H9 (cell line): Measurements from ENCODE around the gene ANK2. TPM values are rescaled to one million over a fixed set of nuclear protein-coding genes. Genes with fewer than 3 reads are reported as not detected.

Source experiments
- DNase-seq: peaks from one replicate; pipeline ENCODE4 v3.0.0-alpha.2; 2017
- H2AFZ ChIP-seq: one replicate; pipeline ENCODE4 v1.6.1; 2013; ENCODE audit warnings: mild to moderate bottlenecking, low read length, control low read depth, moderate library complexity
- H2AK5ac ChIP-seq: 2 replicates; pipeline ENCODE4 v1.6.1; 2013; ENCODE audit warnings: low read length, control low read depth, mixed read lengths; ENCODE audit not compliant: insufficient read length
- H2BK120ac ChIP-seq: one replicate; pipeline ENCODE4 v1.6.1; 2013; ENCODE audit warnings: low read depth, mild to moderate bottlenecking, low read length, control low read depth, inconsistent platforms; ENCODE audit not compliant: poor library complexity, severe bottlenecking
- H2BK12ac ChIP-seq: 2 replicates; pipeline ENCODE4 v1.6.1; 2013; ENCODE audit warnings: low read length, control low read depth, mixed read lengths, low read depth; ENCODE audit not compliant: insufficient read length
- H2BK15ac ChIP-seq: 2 replicates; pipeline ENCODE4 v1.6.1; 2013; ENCODE audit warnings: low read depth, low read length, control low read depth
- H2BK20ac ChIP-seq: one replicate; pipeline ENCODE4 v1.6.1; 2013; ENCODE audit warnings: low read depth, mild to moderate bottlenecking, low read length, control low read depth, inconsistent platforms; ENCODE audit not compliant: poor library complexity, severe bottlenecking
- H2BK5ac ChIP-seq: 2 replicates; pipeline ENCODE4 v1.6.1; 2013; ENCODE audit warnings: low read length, control low read depth, mixed read lengths; ENCODE audit not compliant: insufficient read length
- H3K14ac ChIP-seq: 2 replicates; pipeline ENCODE4 v1.6.1; 2013; ENCODE audit warnings: low read length, control low read depth; ENCODE audit not compliant: insufficient read depth
- H3K18ac ChIP-seq: 2 replicates; pipeline ENCODE4 v1.6.1; 2013; ENCODE audit warnings: low read depth, mild to moderate bottlenecking, mixed read lengths, low read length, control low read depth; ENCODE audit not compliant: insufficient read length
- H3K23ac ChIP-seq: 2 replicates; pipeline ENCODE4 v1.6.1; 2013; ENCODE audit warnings: low read length, control low read depth, mixed read lengths, low read depth; ENCODE audit not compliant: insufficient read length
- H3K23me2 ChIP-seq: 2 replicates; pipeline ENCODE4 v1.6.1; 2013; ENCODE audit warnings: low read depth, mild to moderate bottlenecking, mixed read lengths, low read length, control low read depth; ENCODE audit not compliant: insufficient read length, poor library complexity, severe bottlenecking
- H3K27ac ChIP-seq: 2 replicates; pipeline ENCODE4 v1.5.1; 2013; ENCODE audit warnings: low read length, control low read depth, mixed read lengths, low read depth; ENCODE audit not compliant: insufficient read length
- H3K27me3 ChIP-seq: 2 replicates; pipeline ENCODE4 v1.6.1; 2013; ENCODE audit warnings: low read length, control low read depth, inconsistent platforms; ENCODE audit not compliant: insufficient read depth
- H3K4ac ChIP-seq: 2 replicates; pipeline ENCODE4 v1.6.1; 2013; ENCODE audit warnings: low read depth, mild to moderate bottlenecking, control low read depth, inconsistent platforms, low read length, moderate library complexity
- H3K4me1 ChIP-seq: 2 replicates; pipeline ENCODE4 v1.6.1; 2013; ENCODE audit warnings: low read length, control low read depth, inconsistent platforms; ENCODE audit not compliant: insufficient read depth
- H3K4me2 ChIP-seq: 2 replicates; pipeline ENCODE4 v1.6.1; 2013; ENCODE audit warnings: low read length, control low read depth, mixed read lengths; ENCODE audit not compliant: insufficient read length, insufficient read depth
- H3K56ac ChIP-seq: 2 replicates; pipeline ENCODE4 v1.6.1; 2013; ENCODE audit warnings: low read depth, mild to moderate bottlenecking, mixed read lengths, low read length, control low read depth; ENCODE audit not compliant: insufficient read length
- H3K79me1 ChIP-seq: 2 replicates; pipeline ENCODE4 v1.6.1; 2013; ENCODE audit warnings: low read depth, mild to moderate bottlenecking, moderate library complexity, low read length, control low read depth, inconsistent platforms; ENCODE audit not compliant: insufficient read depth, poor library complexity, severe bottlenecking
- H3K79me2 ChIP-seq: 2 replicates; pipeline ENCODE4 v1.6.1; 2013; ENCODE audit warnings: low read length, control low read depth, inconsistent platforms; ENCODE audit not compliant: insufficient read depth
- H3K9ac ChIP-seq: 2 replicates; pipeline ENCODE4 v1.6.1; 2013; ENCODE audit warnings: low read length, control low read depth, mixed read lengths; ENCODE audit not compliant: insufficient read length; ENCODE audit errors: extremely low read depth
- H3K9me3 ChIP-seq: one replicate; pipeline ENCODE4 v1.6.1; 2013; ENCODE audit warnings: low read depth, low read length, inconsistent platforms; ENCODE audit not compliant: control insufficient read depth
- H3T11ph ChIP-seq: one replicate; pipeline ENCODE4 v1.6.1; 2013; ENCODE audit warnings: mild to moderate bottlenecking, low read length, control low read depth, inconsistent platforms
- H4K20me1 ChIP-seq: one replicate; pipeline ENCODE4 v1.6.1; 2013; ENCODE audit not compliant: control insufficient read depth, insufficient read length, insufficient read depth
- H4K5ac ChIP-seq: 2 replicates; pipeline ENCODE4 v1.6.1; 2013; ENCODE audit warnings: low read depth, mild to moderate bottlenecking, mixed read lengths, low read length, control low read depth; ENCODE audit not compliant: insufficient read length
- H4K8ac ChIP-seq: replicated peaks from 2 replicates; pipeline ENCODE4 v1.6.1; 2013; ENCODE audit warnings: low read length, control low read depth, mixed read lengths, low read depth; ENCODE audit not compliant: insufficient read length
- H4K91ac ChIP-seq: 2 replicates; pipeline ENCODE4 v1.6.1; 2013; ENCODE audit warnings: low read depth, mild to moderate bottlenecking, moderate library complexity, mixed read lengths, low read length, control low read depth; ENCODE audit not compliant: insufficient read length
- H3K27ac Mint-ChIP-seq, 3 experiments: 2 replicates in 2 of 3; 3 replicates in 1 of 3; pipeline ENCODE4 v1.8.0; 2020 to 2021; ENCODE audit warnings: mixed read lengths in 3 of 3, mild to moderate bottlenecking in 1 of 3, moderate library complexity in 1 of 3
- H3K27me3 Mint-ChIP-seq: 2 replicates; pipeline ENCODE4 v1.8.0; 2021; ENCODE audit warnings: low read depth, mild to moderate bottlenecking, moderate library complexity, mixed read lengths
- H3K36me3 Mint-ChIP-seq, 3 experiments: 2 replicates in 2 of 3; 3 replicates in 1 of 3; pipeline ENCODE4 v1.8.0; 2020 to 2021; ENCODE audit warnings: low read depth in 3 of 3, mixed read lengths in 3 of 3; ENCODE audit not compliant: insufficient read depth in 1 of 3
- H3K4me1 Mint-ChIP-seq, 2 experiments: 2 replicates each; pipeline ENCODE4 v1.8.0; 2020; ENCODE audit warnings: mixed read lengths in 2 of 2
- H3K4me3 Mint-ChIP-seq, 2 experiments: 2 replicates in 1 of 2; 3 replicates in 1 of 2; pipeline ENCODE4 v1.8.0; 2020 to 2021; ENCODE audit warnings: mild to moderate bottlenecking in 2 of 2, mixed read lengths in 2 of 2, moderate library complexity in 1 of 2
- H3K9me3 Mint-ChIP-seq, 2 experiments: 2 replicates in 1 of 2; 3 replicates in 1 of 2; pipeline ENCODE4 v1.8.0; 2020; ENCODE audit warnings: mild to moderate bottlenecking in 2 of 2, mixed read lengths in 2 of 2, moderate library complexity in 1 of 2
- WGBS: extraction: QIAGEN DNeasy Blood & Tissue Kit; methylation state at CpG from one replicate; pipeline ENCODE4 v1.1.7; 2013; ENCODE audit warnings: missing lambda C conversion rate, low lambda C conversion rate, mixed read lengths; ENCODE audit not compliant: insufficient read length; ENCODE audit errors: extremely low coverage; 5-methylcytosine and 5-hydroxymethylcytosine counted together
- total RNA-seq: library from RNA; stranded (reverse); gene quantifications from 2 replicates; pipeline ENCODE4 v1.2.1, GENCODE V29; 2021
- TF ChIP-seq, protein P1 (sequence below): fragments of 200-600 bp; sonication (generic); conservative IDR thresholded peaks from 3 replicates; pipeline ENCODE4 v1.8.0; 2021; ENCODE audit warnings: antibody characterized with exemption, mild to moderate bottlenecking

ANK2 gene
- total RNA-seq, 1 experiment from 2014 or later, result 36.8 TPM

- H3K9ac ChIP-seq, result no peak overlapping the region
- H3K4me3 Mint-ChIP-seq, result no peak overlapping the region
Observed at GRCh38 chr4:113131621-113132020, 82.2 kb downstream of the ANK2 start.

More at GRCh38 chr4:113131621-113132020, 82.2 kb downstream of the ANK2 start:
- TF ChIP-seq, protein P1, sequence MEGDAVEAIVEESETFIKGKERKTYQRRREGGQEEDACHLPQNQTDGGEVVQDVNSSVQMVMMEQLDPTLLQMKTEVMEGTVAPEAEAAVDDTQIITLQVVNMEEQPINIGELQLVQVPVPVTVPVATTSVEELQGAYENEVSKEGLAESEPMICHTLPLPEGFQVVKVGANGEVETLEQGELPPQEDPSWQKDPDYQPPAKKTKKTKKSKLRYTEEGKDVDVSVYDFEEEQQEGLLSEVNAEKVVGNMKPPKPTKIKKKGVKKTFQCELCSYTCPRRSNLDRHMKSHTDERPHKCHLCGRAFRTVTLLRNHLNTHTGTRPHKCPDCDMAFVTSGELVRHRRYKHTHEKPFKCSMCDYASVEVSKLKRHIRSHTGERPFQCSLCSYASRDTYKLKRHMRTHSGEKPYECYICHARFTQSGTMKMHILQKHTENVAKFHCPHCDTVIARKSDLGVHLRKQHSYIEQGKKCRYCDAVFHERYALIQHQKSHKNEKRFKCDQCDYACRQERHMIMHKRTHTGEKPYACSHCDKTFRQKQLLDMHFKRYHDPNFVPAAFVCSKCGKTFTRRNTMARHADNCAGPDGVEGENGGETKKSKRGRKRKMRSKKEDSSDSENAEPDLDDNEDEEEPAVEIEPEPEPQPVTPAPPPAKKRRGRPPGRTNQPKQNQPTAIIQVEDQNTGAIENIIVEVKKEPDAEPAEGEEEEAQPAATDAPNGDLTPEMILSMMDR, result no peak
- no peaks in the 10 kb centered on the region for H3K79me2 ChIP-seq
- no peak overlapping the region for H3K4ac ChIP-seq
- no peaks in the 10 kb centered on the region for H3K4me1 ChIP-seq
- no peak overlapping the region for H4K5ac ChIP-seq
- H2AFZ ChIP-seq, result no peak overlapping the region
- Mint-ChIP-seq H3K4me1 (peaks cover 10 to 11% of the 10 kb centered on the region in 2 experiments), H3K9me3 (no peaks in the 10 kb centered on the region), H3K27ac (no peak overlapping the region), H3K27me3 (no peaks in the 10 kb centered on the region), H3K36me3 (no peaks in the 10 kb centered on the region; a peak in 1 of 7 replicates)
- no peak overlapping the region for H4K8ac ChIP-seq
- H2BK15ac ChIP-seq, result no peak overlapping the region
- H3K27me3 ChIP-seq, result no peaks in the 10 kb centered on the region
- H2BK120ac ChIP-seq, result no peak overlapping the region
- no peak overlapping the region for H2BK20ac ChIP-seq
- no peak overlapping the region for H2AK5ac ChIP-seq
- no CpG with 5 or more reads among the region's 2 CpGs for WGBS
- H3K56ac ChIP-seq, result no peak overlapping the region
- no peak overlapping the region for H3K23ac ChIP-seq
- no peak overlapping the region for H2BK12ac ChIP-seq
- H3K9me3 ChIP-seq, result no peaks in the 10 kb centered on the region
- no peak overlapping the region for H3K18ac ChIP-seq
- no peak overlapping the region for H4K91ac ChIP-seq
- no peak overlapping the region for H3K27ac ChIP-seq
- H3K14ac ChIP-seq, result no peak overlapping the region
- H3K4me2 ChIP-seq, result no peak overlapping the region
- no peak overlapping the region for H2BK5ac ChIP-seq
- H3K23me2 ChIP-seq, result no peaks in the 10 kb centered on the region
- no peak overlapping the region for H3T11ph ChIP-seq
- DNase-seq, result no peak
- no peaks in the 10 kb centered on the region for H4K20me1 ChIP-seq
- no peaks in the 10 kb centered on the region for H3K79me1 ChIP-seq
